Measurements from ENCODE around the gene PRSS33.

DNA sequence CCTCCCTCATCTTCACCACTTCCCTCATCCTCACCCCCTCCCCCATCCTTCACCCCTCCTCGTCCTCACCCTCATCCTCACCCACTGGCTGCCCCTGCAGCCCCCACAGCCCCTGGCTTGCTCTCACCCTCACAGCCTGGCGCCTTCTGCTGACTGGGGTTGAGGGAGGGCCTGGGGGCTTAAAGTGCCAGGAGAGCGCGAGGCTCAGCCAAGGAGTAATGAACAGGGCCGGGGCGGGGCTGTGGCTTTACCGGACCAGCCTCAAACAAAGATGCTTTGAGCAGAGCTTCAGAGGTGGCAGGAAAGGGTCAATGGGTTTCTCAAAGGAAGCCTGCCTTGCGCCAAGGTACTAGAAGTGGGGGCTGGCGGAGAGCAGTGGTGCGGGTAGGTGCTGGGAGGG is at the start of gene PRSS33:
- no peak for TF ChIP-seq CEBPB (IDR thresholded peaks at IDR 0.05; ENCODE audit: low read depth, low read length)
- no peak for TF ChIP-seq ATF3 (IDR thresholded peaks at IDR 0.05; ENCODE audit: insufficient read depth, low read depth, low read length)
